Trophoblast cell (in vitro differentiated cells and primary cell): Measurements from ENCODE around the gene ZNF684.
"Not testable (repeated sequence)": the region's sequence is repeated elsewhere in the genome, so short reads cannot be mapped to it uniquely, and the experiment has no call there.

ENCODE experiments used
- DNase-seq, 2 donors: peaks; one replicate each; pipeline ENCODE4 v3.0.0-alpha.2; 2016
- H2AFZ ChIP-seq: 2 replicates; pipeline ENCODE4 v1.6.1; 2013; ENCODE audit warnings: low read length, moderate library complexity, mild to moderate bottlenecking; ENCODE audit not compliant: insufficient read depth, poor library complexity
- H2AK5ac ChIP-seq: 2 replicates; pipeline ENCODE4 v1.6.1; 2013; ENCODE audit warnings: mild to moderate bottlenecking, low read length
- H2BK120ac ChIP-seq: 2 replicates; pipeline ENCODE4 v1.6.1; 2013; ENCODE audit warnings: low read length, mild to moderate bottlenecking, moderate library complexity; ENCODE audit not compliant: insufficient read depth, poor library complexity
- H2BK12ac ChIP-seq: 2 replicates; pipeline ENCODE4 v1.6.1; 2013; ENCODE audit warnings: mild to moderate bottlenecking, low read length, moderate library complexity
- H2BK5ac ChIP-seq: 2 replicates; pipeline ENCODE4 v1.6.1; 2013; ENCODE audit warnings: low read length, low read depth, moderate library complexity, mild to moderate bottlenecking; ENCODE audit not compliant: poor library complexity
- H3K14ac ChIP-seq: 2 replicates; pipeline ENCODE4 v1.6.1; 2013; ENCODE audit warnings: mild to moderate bottlenecking, low read length
- H3K18ac ChIP-seq: 2 replicates; pipeline ENCODE4 v1.6.1; 2013; ENCODE audit warnings: mild to moderate bottlenecking, low read length
- H3K23ac ChIP-seq: 2 replicates; pipeline ENCODE4 v1.6.1; 2013; ENCODE audit warnings: low read length
- H3K27ac ChIP-seq: 2 replicates; pipeline ENCODE4 v1.5.1; 2013; ENCODE audit warnings: low read depth, mild to moderate bottlenecking, inconsistent platforms, low read length, moderate library complexity
- H3K27me3 ChIP-seq: 2 replicates; pipeline ENCODE4 v1.6.1; 2013; ENCODE audit warnings: inconsistent platforms, mild to moderate bottlenecking, low read length, moderate library complexity; ENCODE audit not compliant: insufficient read depth
- H3K36me3 ChIP-seq, 2 experiments: 1 replicate in 1 of 2; 2 replicates in 1 of 2; pipeline ENCODE4 v1.6.1; 2013; ENCODE audit warnings: low read length in 2 of 2, mild to moderate bottlenecking in 2 of 2, moderate library complexity in 1 of 2; ENCODE audit not compliant: insufficient read depth in 2 of 2, control insufficient read depth in 1 of 2
- H3K4ac ChIP-seq: 2 replicates; pipeline ENCODE4 v1.6.1; 2013; ENCODE audit warnings: low read depth, mild to moderate bottlenecking, low read length, moderate library complexity
- H3K4me1 ChIP-seq, 2 experiments: 1 replicate in 1 of 2; 2 replicates in 1 of 2; pipeline ENCODE4 v1.6.1; 2013; ENCODE audit warnings: low read length in 2 of 2, mild to moderate bottlenecking in 2 of 2, moderate library complexity in 1 of 2; ENCODE audit not compliant: insufficient read depth in 2 of 2, control insufficient read depth in 1 of 2
- H3K4me2 ChIP-seq: 2 replicates; pipeline ENCODE4 v1.6.1; 2013; ENCODE audit warnings: inconsistent platforms, mild to moderate bottlenecking, low read length, moderate library complexity
- H3K4me3 ChIP-seq: 2 replicates; pipeline ENCODE4 v1.5.1; 2013; ENCODE audit warnings: mild to moderate bottlenecking, low read depth, low read length, inconsistent platforms
- H3K79me1 ChIP-seq: one replicate; pipeline ENCODE4 v1.6.1; 2013; ENCODE audit warnings: low read length
- H3K79me2 ChIP-seq: 2 replicates; pipeline ENCODE4 v1.6.1; 2013; ENCODE audit warnings: low read length, mild to moderate bottlenecking; ENCODE audit not compliant: control insufficient read depth, insufficient read depth, poor library complexity
- H3K9ac ChIP-seq: 2 replicates; pipeline ENCODE4 v1.6.1; 2013; ENCODE audit warnings: mild to moderate bottlenecking, low read length
- H3K9me3 ChIP-seq: 2 replicates; pipeline ENCODE4 v1.6.1; 2013; ENCODE audit warnings: low read depth, mild to moderate bottlenecking, control low read depth, inconsistent platforms, low read length; ENCODE audit not compliant: insufficient read depth
- H4K12ac ChIP-seq: 2 replicates; pipeline ENCODE4 v1.6.1; 2013; ENCODE audit warnings: low read depth, mild to moderate bottlenecking, low read length, moderate library complexity
- H4K8ac ChIP-seq: 2 replicates; pipeline ENCODE4 v1.6.1; 2013; ENCODE audit warnings: low read depth, mild to moderate bottlenecking, low read length, moderate library complexity
- H4K91ac ChIP-seq: one replicate; pipeline ENCODE4 v1.6.1; 2013; ENCODE audit warnings: low read depth, mild to moderate bottlenecking, low read length, moderate library complexity
- WGBS: extraction: QIAGEN DNeasy Blood & Tissue Kit; methylation state at CpG from one replicate; pipeline ENCODE4 v1.1.7; 2013; ENCODE audit warnings: missing lambda C conversion rate; ENCODE audit not compliant: insufficient read length, insufficient coverage; ENCODE audit errors: extremely low coverage; 5-methylcytosine and 5-hydroxymethylcytosine counted together

The ZNF684 gene

DNA sequence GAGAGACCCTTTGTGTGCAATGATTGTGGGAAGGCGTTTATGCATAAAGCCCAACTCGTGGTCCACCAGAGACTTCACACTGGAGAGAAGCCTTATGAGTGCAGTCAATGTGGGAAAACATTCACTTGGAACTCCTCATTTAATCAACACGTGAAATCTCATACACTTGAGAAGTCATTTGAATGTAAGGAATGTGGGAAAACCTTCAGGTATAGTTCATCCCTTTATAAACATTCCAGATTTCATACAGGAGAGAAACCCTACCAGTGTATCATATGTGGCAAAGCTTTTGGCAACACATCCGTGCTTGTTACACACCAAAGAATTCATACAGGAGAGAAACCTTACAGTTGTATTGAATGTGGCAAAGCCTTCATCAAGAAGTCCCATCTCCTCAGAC is 15.5 kb downstream of the ZNF684 start:
- peaks cover 2% of the 10 kb centered on the region for H3K9me3 ChIP-seq

GRCh38 chr1:40553017-40553416 is 21.6 kb downstream of the ZNF684 start:
- no peak for DNase-seq
- no peak overlapping the region for H4K12ac ChIP-seq
- H2BK12ac ChIP-seq = no peak overlapping the region
- H3K4ac ChIP-seq = no peak overlapping the region
- H3K23ac ChIP-seq = no peak overlapping the region
- no peak overlapping the region for H4K8ac ChIP-seq
- no peak overlapping the region for H2AFZ ChIP-seq
- H3K4me1 ChIP-seq = no peaks in the 10 kb centered on the region
- no peaks in the 10 kb centered on the region for H3K27me3 ChIP-seq
- no peak overlapping the region for H3K18ac ChIP-seq
- no peak overlapping the region for H2BK5ac ChIP-seq
- no peaks in the 10 kb centered on the region for H3K79me2 ChIP-seq
- WGBS = no CpG with 5 or more reads among the region's 4 CpGs
- peaks cover 0 to 2% of the 10 kb centered on the region in 2 experiments for H3K36me3 ChIP-seq
- no peak overlapping the region for H3K4me2 ChIP-seq
- no peak overlapping the region for H3K14ac ChIP-seq
- H3K27ac ChIP-seq = no peak overlapping the region
- H3K4me3 ChIP-seq = no peak overlapping the region
- H3K79me1 ChIP-seq = no peaks in the 10 kb centered on the region
- H3K9ac ChIP-seq = no peak overlapping the region
- peaks cover 3% of the 10 kb centered on the region for H3K9me3 ChIP-seq
- no peak overlapping the region for H2BK120ac ChIP-seq
- no peak overlapping the region for H4K91ac ChIP-seq
- H2AK5ac ChIP-seq = no peak overlapping the region

More for the DNA sequence above, 15.5 kb downstream of the ZNF684 start:
- no peak for DNase-seq
- peaks cover 6% of the 10 kb centered on the region in 2 experiments for H3K36me3 ChIP-seq
- no peak overlapping the region for H4K8ac ChIP-seq
- H3K4me2 ChIP-seq = no peak overlapping the region
- H3K4me1 ChIP-seq = no peaks in the 10 kb centered on the region
- H3K79me2 ChIP-seq = no peaks in the 10 kb centered on the region
- H3K4ac ChIP-seq = no peak overlapping the region
- H3K9ac ChIP-seq = no peak overlapping the region
- no peak overlapping the region for H3K27ac ChIP-seq
- H2AK5ac ChIP-seq = no peak overlapping the region
- H2BK120ac ChIP-seq = no peak overlapping the region
- no peaks in the 10 kb centered on the region for H3K79me1 ChIP-seq
- no peak overlapping the region for H3K23ac ChIP-seq
- no peak overlapping the region for H4K91ac ChIP-seq
- H2BK5ac ChIP-seq = no peak overlapping the region
- H3K14ac ChIP-seq = no peak overlapping the region
- WGBS = no CpG with 5 or more reads among the region's 4 CpGs
- H3K27me3 ChIP-seq = no peaks in the 10 kb centered on the region
- no peak overlapping the region for H4K12ac ChIP-seq
- H2AFZ ChIP-seq = no peak overlapping the region
- H2BK12ac ChIP-seq = no peak overlapping the region
- H3K4me3 ChIP-seq = no peak overlapping the region
- no peak overlapping the region for H3K18ac ChIP-seq

DNA sequence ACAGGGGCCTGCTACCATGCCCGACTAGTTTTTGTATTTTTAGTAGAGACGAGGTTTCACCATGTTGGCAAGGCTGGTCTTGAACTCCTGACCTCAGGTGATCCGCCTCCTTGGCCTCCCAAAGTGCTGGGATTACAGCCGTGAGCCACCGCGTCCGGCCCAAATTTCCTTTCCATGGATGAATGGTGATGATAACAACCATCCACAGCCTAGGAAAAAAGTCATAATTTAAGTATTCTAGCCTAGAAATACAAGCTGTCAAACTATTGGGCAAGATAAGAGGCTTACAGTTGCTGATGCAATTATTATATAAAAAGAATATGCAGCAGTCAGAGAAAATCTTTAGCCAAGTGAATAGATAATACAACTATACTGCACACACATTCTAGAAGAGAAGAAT is 23.4 kb downstream of the ZNF684 start:
- not testable (repeated sequence) for H3K79me2 ChIP-seq, H3K79me1 ChIP-seq, H3K4me3 ChIP-seq, H3K9me3 ChIP-seq, H3K18ac ChIP-seq, H3K27me3 ChIP-seq, H4K12ac ChIP-seq, H2BK120ac ChIP-seq, H2AK5ac ChIP-seq, H3K36me3 ChIP-seq, H3K4me1 ChIP-seq, H4K91ac ChIP-seq, H3K4ac ChIP-seq, DNase-seq, H3K4me2 ChIP-seq, H2AFZ ChIP-seq, H2BK5ac ChIP-seq, H3K14ac ChIP-seq, H3K9ac ChIP-seq, H2BK12ac ChIP-seq, H3K23ac ChIP-seq, H3K27ac ChIP-seq, H4K8ac ChIP-seq
- no CpG with 5 or more reads among the region's 7 CpGs for WGBS

DNA sequence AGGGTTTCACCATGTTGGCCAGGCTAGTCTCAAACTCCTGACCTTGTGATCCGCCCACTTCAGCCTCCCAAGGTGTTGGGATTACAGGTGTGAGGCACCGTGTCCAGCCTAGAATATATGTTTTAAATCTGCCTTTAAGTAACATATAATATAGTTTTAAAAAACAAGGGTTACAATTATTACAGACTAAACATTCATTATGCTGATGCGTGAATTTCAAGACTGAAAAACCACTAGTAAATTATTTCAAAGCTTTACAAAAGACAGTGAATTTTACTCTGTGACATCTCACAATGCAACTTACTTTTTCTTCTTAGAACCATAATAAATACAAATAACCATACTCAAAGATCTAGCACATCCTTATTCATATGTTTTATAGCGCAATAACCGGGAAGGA is 24.7 kb downstream of the ZNF684 start:
- H4K12ac ChIP-seq = no peak overlapping the region
- no peaks in the 10 kb centered on the region for H3K36me3 ChIP-seq
- H3K79me2 ChIP-seq = no peaks in the 10 kb centered on the region
- no peak overlapping the region for H2BK5ac ChIP-seq
- peaks cover 5% of the 10 kb centered on the region for H3K9me3 ChIP-seq
- H3K79me1 ChIP-seq = no peaks in the 10 kb centered on the region
- H3K27me3 ChIP-seq = no peaks in the 10 kb centered on the region
- no peak overlapping the region for H2BK120ac ChIP-seq
- H3K4me2 ChIP-seq = no peak overlapping the region
- DNase-seq = no peak
- H3K18ac ChIP-seq = no peak overlapping the region
- H4K8ac ChIP-seq = no peak overlapping the region
- H3K14ac ChIP-seq = no peak overlapping the region
- H3K27ac ChIP-seq = no peak overlapping the region
- no peak overlapping the region for H3K4me3 ChIP-seq
- H3K23ac ChIP-seq = no peak overlapping the region
- H3K4me1 ChIP-seq = no peaks in the 10 kb centered on the region
- no peak overlapping the region for H2AK5ac ChIP-seq
- no peak overlapping the region for H3K9ac ChIP-seq
- H4K91ac ChIP-seq = no peak overlapping the region
- no peak overlapping the region for H2AFZ ChIP-seq
- no peak overlapping the region for H2BK12ac ChIP-seq
- no peak overlapping the region for H3K4ac ChIP-seq
- no CpG with 5 or more reads among the region's 5 CpGs for WGBS
